MV-4-11 (cell line): ENCODE measurements around the gene PECR.
"Not testable (repeated sequence)": the region's sequence is repeated elsewhere in the genome, so short reads cannot be mapped to it uniquely, and the experiment has no call there.

Experiments used
- DNase-seq: peaks from one replicate; lab custom pipeline; 2025; lab: John Stamatoyannopoulos, UW

The PECR gene

DNA sequence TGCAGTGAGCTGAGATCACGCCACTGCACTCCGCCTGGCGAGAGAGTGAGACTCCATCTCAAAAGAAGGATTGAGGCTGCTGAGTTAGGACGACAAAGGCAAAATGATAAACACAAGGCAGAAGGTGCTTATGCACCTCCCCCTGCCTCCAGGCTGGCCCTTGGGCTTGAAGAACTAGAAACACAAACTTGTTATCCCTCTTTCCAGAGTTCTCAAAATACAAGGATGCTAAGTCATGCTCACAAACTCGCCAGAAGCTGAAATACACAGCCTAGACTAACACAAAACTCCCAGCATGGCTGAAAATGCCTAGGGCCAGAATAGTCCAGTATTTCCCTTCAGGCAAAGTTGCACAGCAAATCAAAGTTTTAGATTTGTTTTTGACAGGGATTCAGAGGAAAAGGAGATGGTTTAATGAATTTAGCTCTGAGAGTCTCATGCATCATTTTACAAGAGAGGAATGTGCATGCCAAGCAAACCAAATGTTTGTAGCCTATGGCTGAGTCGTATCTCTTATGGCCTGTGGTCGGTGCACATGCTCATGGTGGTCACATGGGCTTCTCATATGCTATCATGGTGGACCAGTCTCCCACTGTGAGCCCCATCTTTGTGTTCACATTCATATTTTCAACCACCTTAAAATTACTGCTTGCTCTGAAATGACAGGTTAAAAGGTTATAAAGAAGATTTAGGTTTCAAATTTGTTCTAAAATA is 52.0 kb downstream of the PECR start:
- DNase-seq: no peak

DNA sequence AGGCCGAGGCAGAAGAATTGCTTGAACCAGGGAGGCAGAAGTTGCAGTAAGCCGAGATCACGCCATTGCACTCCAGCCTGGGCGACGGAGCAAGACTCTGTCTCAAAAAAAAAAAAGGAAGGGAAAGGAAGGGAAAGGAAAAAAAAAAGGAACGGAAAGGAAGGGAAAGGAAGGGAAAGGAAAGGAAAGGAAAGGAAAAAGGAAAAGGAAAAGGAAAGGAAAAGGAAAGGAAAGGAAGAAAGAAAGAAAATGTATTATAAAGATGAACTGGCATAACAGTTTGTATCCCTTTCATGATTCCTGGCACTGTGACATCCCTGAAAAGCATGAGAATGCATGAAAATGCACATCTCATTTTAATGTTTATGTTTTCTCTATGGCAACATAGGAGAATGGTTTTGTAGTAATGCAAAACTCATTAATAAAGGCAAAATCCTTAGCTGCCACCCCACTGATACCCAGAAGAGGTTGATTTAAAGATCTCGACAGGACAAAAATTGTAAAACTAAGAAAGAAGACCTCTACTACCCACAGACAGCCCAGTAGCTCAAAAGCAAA is 56.8 kb downstream of the PECR start:
- no peak for DNase-seq

DNA sequence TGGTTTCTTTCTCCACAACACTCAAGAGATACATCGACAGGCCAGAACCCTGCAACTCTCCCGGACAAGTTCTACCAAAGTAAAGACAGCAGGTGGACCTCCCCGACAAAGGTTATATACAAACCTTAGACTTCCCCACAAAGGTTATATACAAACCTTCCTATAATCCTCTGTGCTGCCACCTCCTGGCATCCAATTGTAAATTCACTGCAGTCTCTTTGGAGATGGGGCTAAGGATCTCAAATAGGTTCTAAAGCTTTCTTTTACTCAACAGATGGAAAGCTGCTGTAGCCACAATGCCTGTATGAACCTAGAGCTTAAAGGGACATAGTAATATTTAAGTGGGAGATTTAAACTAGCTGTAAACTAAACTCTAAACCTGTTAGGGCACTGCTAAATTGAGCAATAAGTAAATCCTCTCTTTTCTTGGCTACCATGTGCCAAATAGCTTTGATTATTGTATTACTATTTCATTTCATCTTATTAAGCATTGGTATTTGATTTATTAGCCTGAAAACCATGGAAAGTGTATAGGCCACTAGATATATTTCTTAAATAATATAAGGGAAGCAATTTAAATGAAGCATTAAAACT is 58.5 kb downstream of the PECR start:
- DNase-seq: peak; percentile 43

DNA sequence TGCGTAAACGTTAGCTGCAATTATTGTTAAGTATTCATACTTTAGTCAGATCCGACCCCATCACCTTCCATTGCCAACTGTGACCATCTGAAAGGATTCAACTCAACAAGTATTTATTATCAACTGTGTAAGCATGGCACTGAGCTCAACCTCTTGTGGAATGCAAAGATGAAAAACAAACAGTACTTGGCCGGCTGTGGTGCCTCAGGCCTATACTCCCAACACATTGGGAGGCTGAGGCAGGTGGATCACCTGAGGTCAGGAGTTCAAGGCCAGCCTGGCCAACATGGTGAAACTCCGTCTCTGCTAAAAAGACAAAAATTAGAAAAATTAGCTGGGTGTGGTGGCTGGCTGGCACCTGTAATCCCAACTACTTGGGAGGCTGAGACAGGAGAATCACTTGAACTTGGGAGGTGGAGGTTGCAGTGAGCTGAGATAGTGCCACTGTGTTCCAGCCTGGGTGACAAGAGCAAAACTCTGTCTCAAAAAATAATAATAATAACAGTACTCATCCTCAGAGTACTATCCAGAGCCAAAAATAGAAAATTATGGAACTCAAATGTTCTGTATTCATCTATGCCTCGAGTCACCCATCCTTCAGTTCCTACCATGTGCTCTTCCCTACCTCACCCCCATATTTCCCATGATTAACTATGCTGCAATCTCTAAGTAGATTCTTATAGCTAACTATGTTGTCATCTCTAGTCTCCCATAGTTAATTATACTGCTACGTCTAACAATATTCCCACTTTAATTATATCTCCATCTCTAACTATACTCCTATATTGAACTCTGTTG is 59.6 kb downstream of the PECR start:
- DNase-seq: no peak

DNA sequence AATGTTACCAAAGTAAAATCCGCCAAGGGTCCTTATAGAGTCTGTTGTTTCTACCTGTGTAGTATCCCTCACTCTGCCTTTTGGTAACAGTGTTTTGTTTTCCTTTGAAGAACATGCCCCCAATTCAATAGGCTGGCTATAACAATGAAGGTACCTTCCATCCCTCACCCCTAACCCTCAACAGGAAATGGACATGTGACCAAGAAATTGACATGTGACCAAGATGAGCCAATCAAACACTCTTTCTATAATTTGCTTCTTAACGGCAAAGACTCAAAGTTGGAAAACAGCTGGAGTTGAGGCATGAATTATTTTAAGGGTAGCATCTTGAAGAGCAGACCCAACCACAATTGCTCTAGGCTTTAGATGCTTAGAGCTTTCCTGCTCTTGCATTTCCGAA is 62.9 kb downstream of the PECR start:
- DNase-seq: no peak

DNA sequence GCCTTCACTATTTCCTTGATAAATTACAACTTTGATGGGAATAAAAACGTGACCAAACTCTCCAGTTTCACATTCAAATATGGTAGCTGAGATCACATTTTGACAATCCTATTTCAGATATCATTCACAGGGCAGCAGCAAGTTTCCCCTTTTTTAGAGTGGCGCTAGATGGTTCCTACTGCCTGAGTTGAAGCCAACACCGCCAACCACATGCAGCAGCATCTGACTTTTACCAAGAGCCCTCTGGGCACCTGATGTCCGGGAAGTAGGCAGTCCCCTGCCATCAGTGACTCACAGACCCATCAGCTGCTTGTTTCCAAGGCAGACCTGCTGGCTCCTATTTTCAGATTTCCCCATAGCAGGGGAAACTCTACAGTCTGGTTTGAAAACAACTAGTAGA is 64.2 kb downstream of the PECR start:
- DNase-seq: peak; percentile 71

DNA sequence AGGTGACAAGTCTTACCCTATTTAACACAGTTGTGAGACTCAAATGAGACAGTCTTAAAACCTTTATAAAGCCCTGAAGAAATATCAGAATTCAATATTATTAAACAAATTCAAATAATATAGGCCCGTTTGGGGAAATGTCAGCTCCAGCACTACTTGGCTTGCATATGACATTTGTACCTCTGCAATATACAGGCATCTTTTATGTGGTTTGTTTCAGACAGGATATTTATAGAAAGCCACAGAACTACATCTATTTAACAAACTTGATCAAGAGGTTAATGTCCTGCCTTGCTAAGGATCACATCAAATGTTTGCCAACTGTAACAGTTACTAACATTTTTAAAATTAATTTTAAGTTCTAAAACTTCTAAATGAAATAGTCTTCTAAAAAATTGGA is 65.0 kb downstream of the PECR start:
- no peak for DNase-seq

DNA sequence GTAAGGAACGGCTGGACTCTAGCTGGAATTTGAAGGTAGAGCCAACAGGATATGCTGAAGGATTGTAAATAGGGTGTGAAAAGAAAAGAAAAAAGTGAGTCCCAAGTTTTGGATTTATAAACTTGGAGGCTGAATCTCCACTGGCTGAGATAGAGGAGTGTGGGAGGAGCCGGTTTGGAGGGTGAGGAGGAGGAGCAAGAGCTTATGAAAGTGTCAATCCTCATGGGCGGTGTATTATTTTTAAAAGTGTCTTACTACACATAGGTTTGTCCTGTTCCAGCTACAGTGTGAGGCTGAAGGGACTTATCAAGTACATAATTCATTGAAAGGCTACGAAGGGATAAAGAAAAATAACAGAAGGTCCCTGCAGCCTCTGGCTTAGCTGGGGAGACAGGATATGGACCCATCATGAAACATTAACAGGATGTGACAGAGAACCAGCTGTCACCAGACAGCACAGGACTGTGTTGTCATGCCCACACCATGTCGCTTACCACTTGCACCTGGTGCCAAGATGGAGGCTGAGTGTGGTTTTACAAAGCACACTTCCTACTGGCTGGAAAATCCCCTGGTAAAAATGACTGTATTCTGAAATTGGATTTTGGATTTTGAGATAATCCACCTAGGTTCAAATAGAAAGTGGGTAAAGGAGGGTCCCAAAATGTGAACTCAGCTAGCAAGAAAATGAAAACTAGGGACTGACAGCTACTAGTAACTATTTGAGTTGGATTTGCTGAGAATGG is 65.7 kb downstream of the PECR start:
- DNase-seq: peak; percentile 43

DNA sequence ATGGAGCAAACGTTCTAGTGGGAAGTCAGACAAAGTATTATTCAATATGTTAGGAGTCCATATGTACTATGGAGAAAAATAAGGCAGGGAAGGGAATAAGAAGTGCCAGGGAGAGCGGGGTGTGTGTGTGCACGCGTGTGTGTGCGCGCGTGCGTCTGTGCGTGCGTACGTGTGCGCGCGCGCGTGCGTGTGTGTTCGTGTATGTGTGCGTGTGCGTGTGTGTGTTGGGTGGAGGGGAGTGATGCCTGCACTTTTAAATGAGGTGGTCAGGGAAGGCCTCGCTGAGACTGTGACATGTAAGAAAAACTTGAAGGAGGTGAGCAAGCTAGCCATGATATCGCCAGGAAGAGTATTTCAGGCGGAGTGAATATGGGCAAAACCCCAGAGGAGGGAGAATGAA is 66.6 kb downstream of the PECR start:
- DNase-seq: no peak

DNA sequence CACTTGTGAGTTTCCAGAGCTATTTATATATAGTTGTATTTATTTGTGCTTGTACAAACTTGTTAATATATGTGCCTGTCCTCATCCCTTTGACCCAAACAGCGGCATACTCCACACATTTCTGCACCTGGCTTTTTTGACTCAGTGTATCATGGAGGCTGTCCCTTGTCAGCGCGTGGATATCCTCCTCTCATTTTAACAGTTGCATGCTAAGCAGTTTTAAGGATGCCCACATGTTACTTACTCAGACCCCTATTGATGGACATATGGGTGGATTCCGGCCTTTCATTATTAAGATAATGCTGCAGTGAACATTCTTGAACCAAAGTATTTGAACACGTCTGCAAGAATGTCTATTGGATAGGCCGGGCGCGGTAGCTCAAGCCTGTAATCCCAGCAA is 67.6 kb downstream of the PECR start:
- no peak for DNase-seq

DNA sequence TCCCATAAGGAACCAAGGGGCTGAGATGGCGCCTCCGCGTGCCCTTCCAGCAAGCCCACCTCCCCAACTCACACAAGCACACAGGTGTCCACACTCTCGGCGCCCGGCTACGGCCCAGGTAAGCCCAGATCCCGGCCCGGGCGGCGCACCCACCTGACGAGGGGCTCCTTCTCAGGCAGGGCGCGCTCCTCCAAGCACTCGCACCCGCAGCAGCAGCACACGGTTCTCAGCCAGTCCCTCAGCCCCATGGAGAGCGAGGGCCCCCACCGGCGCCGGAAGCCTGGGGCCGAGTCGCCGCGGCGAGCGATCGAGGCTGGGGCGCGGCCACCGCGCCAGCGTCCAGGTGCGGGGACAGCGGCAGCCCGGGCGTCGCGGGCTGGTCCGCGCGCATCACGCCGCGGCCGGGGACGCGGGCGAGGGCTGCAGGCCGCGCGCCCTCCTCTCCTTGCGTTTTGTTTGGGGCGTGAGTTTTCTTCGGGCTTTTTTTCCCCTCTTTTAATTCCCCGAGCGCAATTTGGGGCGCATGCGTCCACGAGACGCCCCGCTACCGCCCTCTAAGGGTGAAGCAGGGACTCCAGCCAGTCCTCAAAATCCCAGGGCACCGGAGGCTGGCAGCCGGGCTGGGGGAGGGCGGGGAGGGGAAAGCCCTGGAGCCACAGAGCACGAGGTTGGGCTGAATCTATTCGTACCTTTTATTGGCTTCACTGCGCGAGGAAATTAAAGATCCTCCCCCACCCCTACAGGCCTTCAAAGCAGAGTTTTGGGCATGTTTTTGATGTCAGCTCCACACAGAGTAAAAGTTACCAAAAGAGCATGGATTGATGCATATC is 68.3 kb downstream of the PECR start, which contains the start of gene MREG:
Gene MREG (minus strand): TSS at position 472 of the 830 bp plus-strand sequence. CDS start 224 bp downstream, at position 248.
- DNase-seq: peak; percentile 39

DNA sequence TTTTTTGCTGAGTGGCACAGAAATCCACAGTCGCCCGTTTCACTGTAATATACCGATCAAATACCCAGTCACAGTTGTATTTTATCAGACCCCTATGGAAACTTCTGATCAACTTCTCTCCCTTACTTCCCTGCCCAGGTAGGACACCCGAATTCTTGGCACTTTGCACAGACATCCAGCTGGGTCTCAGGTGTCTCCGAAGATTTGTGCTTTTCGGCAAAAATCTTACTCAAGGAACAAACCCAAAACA is 68.9 kb downstream of the PECR start:
- DNase-seq: no peak

DNA sequence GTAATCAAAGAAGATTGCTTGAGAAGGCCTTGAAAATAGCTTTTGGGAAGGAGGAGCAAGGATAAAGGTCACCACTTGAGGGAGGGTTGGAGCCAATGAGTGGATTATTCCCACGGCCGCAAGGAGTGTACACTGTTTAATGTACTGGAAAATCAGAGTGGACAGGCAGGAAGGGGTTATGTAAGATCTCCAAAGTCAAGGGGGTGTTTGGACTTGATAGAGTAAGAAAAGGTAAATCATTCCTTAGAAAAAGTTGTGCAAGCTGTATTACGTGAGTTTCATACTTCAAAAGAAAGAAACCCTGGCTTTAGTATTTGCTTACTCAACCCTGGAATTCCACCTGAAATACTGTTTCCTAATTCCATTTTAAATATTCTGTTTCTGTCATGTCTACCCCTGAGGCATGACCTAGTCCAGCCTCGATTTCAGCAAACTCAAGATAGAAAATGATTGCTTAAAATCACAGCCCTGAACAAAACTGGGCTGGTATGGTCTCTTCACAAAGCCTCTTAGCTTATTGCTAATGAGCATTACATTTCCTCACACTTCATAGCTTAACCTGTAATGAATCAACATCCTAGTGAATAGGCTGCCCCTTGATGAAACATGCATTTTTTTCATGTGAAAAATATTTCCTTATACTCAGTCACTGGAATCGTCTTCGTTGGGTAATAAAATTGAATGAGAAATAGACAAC is 69.3 kb downstream of the PECR start:
- DNase-seq: no peak

DNA sequence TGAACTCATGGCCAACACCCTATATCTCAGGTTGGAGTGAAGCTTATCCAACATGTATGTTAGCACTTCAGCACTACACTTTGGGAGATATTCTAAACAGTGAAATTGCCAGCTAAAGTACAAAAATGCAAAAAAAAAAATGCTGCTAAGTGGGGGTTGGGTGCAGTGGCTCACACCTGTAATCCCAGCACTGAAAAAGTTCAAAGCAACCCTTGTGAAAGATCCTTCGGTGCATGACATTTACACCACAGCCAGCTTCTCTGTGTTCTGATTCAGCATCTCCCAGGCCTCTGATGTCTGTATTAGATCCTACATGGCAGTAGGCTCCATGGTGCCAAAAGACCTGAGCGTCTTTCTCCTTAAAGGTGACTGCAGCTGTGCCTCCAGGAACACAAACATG is 72.4 kb downstream of the PECR start:
- DNase-seq: not testable (repeated sequence)

DNA sequence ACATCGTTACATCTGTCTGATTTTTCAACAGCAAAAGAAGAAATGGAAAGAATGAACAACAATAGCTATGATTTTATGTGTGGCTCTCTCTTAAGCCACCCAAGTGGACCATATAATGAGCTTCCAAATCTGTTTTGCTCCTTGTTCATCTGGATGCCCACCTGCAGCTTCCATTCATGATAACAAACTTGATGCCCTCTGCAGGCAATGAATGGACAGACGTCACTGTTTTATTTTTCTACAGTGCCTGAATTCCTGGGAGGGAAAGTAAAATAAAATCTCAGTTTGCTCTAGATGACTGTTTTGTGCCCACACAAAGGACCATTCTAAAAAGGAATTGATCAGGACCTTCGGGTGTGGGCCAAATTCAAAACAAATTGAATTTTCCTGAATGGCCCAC is 73.2 kb downstream of the PECR start:
- no peak for DNase-seq

DNA sequence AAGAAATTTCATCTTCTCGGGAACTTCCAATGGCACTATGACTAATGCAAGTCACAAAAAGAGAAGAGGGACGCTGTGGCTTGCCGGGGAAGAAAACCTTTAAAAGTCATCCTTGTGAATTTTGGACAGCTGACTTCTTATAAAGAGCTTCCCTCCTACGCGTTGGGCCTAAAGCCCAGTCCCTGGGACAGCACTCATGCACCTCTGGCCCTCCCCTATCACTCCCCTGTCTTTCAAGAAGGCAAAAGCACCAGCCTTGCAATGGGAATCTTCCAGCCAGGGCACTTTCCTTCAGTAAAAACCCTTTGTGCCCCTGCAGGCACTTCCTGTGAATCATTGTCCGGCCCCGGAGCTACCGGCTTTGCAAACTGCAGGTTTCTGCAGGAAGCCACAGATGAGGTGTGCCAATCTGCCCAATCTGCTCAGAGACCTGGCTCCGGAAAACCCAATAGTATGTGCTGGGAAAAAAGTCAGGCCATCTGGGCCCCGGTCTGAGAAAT is 75.4 kb downstream of the PECR start:
- peak; percentile 24 for DNase-seq

DNA sequence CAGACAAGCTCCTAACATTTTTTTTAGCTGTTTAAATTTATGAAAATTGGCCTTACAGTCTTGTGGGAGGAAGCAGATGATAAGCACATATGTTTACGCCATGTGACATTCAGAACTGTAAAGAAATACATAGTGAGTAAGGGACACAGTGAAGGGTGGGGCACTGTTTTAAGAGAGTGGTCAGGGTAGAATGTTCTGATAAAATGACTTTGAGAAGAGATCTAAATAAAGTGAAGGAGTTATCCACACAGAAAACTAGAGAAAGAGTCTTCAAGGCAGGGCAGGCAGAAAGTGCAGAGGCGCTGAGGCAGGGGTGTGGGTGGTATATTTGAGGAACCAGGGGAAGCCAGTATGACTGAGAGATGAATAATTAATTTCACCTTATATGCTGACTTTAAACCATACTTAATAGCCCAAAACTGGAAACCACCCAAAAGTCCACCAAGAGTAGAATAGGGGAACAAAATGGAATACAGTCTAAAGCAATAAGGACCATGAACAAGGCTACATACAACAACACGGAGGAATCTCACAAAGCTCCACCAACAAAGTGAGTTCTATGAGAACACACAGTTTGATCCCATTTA is 76.8 kb downstream of the PECR start:
- DNase-seq: no peak

DNA sequence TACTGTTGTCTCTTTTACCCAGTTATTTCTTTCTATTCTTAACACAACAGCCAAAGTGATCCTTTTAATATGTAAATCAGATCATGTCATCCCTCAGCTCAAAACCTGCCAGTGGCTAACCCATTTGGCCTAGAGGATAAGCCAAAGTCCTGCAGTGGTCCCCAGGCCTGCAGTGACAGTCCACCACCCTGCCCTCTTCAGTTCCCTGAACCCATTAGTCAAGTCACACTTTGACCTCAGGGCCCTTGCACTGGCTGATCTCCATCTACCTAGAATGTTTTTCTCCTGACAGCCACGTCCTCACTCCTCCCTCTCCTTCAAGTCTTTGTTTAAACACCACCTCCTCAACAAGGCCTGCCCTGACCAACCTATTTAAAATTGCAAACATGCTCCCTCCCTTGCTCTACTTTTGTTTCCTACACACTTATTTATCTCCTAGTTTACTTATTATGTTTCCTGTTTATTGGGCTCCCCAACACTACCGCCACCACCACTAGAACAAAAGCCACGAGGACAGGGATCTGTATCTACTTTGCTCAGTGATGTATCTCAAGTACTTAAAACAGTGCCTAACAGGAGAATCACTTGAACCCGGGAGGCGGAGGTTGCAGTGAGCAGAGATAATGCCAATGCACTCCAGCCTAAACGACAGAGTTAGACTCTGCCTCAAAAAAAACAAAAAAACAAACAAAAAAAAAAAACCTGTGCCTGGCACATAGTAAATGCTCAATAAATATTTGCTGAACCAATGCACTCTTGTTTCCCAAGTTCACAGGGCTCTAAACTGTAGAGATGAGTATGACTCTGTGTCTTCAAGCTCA is 77.5 kb downstream of the PECR start:
- no peak for DNase-seq

DNA sequence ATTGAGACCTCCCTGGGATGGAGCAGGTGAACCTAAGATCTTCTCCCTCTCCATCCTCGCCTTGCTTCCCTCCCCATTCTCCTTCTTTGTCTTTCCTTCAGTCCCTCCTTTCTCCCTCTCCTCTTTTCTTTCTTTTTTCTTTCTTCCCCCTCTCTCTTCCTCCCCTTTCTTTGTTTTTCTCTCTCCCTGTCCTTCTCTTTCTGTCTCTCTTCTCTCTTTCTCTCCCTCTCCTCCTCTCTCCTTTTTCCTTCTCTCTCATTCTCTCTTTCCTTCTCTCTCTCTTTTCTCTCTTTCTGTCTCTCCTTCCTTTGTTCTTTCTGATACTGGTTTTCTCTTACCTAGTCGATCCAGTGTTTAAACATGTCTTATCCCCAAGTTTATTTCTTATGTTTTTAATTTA is 78.9 kb downstream of the PECR start:
- no peak for DNase-seq
